ENCODE results near the gene MYH14.

GRCh38 chr19:50205681-50206138 is 2.3 kb downstream of the MYH14 start:
- TF ChIP-seq EZH2 (IDR thresholded peaks at IDR 0.05; ENCODE audit: borderline replicate concordance, control insufficient read depth, low read depth, low read length) (no peak), IRF5 (IDR thresholded peaks at IDR 0.05; ENCODE audit: borderline replicate concordance) (no peak), CBX3 (IDR thresholded peaks at IDR 0.05; ENCODE audit: borderline replicate concordance, low read depth) (no peak), NFYA (IDR thresholded peaks at IDR 0.05; ENCODE audit: borderline replicate concordance, low read depth, low read length) (no peak)

Data from GM12878 (cell line).